ENCODE measurements around the gene DNAH14.

The DNAH14 gene

DNA sequence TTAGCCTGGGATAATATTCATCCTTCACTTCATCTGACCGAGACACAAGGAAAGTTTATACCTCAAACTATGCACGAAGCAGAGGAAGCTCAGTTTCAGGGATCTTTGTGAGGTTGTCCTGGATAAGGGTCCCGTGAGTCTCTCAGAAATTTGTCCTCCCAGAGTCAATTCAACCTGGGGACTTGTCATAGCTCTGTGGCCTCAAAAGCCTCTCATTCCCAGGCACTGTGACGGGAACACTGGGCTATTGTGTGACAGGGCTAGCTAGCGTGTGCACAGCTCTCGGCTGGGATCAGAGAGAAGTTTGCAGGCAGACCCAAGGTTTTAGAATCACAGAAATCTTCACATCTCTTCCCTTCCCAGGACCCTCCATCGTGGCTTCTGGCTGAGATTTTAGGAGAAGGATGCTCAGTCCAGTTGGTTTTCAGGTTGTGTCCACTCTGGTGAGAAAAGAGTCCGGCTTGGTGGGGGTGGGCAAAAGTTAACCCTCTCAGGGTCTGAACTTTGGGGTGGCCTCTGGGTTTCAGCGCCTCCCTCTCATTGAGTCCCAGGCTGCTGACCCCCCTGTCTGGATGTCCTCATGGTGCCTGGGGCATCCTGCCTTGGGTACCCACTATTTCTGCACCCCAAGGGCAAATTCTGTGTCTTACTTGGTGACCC, 518.8 kb downstream of the DNAH14 start:
- DNase-seq (ENCODE audit: low read depth in 2 of 2), result no peak
